ENCODE results near the gene OSBPL1A.
"Not testable (repeated sequence)": the region's sequence is repeated elsewhere in the genome, so short reads cannot be mapped to it uniquely, and the experiment has no call there.

Gene OSBPL1A

GRCh38 chr18:24160086-24160485, 237.5 kb downstream of the OSBPL1A start:
- ChIA-PET CTCF (interaction anchor here (1.4 kb wide), 1 partner anchor 17 kb away, joined by 6 read pairs; no protein-coding TSS in a partner anchor), POLR2A (no interaction called here)

GRCh38 chr18:24157855-24158254, 239.8 kb downstream of the OSBPL1A start:
- no peak for DNase-seq (ENCODE audit: low read depth, low spot score)
- ChIA-PET CTCF (interaction anchor here (1.5 to 2.6 kb wide), 2 partner anchors 16 to 19 kb away, joined by 5 to 16 read pairs; no protein-coding TSS in a partner anchor), POLR2A (no interaction called here)
- no peak for TF ChIP-seq CTCF (IDR thresholded peaks at IDR 0.05; ENCODE audit: insufficient read depth, low read length, missing control alignments)
- H3K4me3 ChIP-seq (ENCODE audit: low read depth, low read length), result no peak overlapping the region

More at GRCh38 chr18:24160086-24160485, 237.5 kb downstream of the OSBPL1A start:
- no peak for DNase-seq (ENCODE audit: low read depth, low spot score)
- TF ChIP-seq CTCF (IDR thresholded peaks at IDR 0.05; ENCODE audit: insufficient read depth, low read length, missing control alignments), result no peak
- no peak overlapping the region for H3K4me3 ChIP-seq (ENCODE audit: low read depth, low read length)

- H3K4me3 ChIP-seq (ENCODE audit: low read depth, low read length), result no peak overlapping the region
- ChIA-PET POLR2A (no interaction called here), CTCF (interaction anchor here (0.8 to 1.0 kb wide), 2 partner anchors 23 to 25 kb away, joined by 3 read pairs; no protein-coding TSS in a partner anchor)
- TF ChIP-seq CTCF (IDR thresholded peaks at IDR 0.05; ENCODE audit: insufficient read depth, low read length, missing control alignments), result no peak
- DNase-seq (ENCODE audit: low read depth, low spot score), result no peak
Measured at GRCh38 chr18:24153397-24153796, 244.2 kb downstream of the OSBPL1A start.

- H3K4me3 ChIP-seq (ENCODE audit: low read depth, low read length); DNase-seq (ENCODE audit: low read depth, low spot score); CTCF ChIA-PET: not testable (repeated sequence)
- POLR2A ChIA-PET, result interaction anchor here (2.4 kb wide), 1 partner anchor 11 kb away, joined by 10 read pairs; the partner anchor contains the start of gene CABYR
Measured at GRCh38 chr18:24149591-24149990, 248.0 kb downstream of the OSBPL1A start.

GRCh38 chr18:24142376-24142775, 255.2 kb downstream of the OSBPL1A start:
- POLR2A ChIA-PET, result no interaction called here
- DNase-seq (ENCODE audit: low read depth, low spot score), result no peak

GRCh38 chr18:24140697-24141096, 256.9 kb downstream of the OSBPL1A start:
- ChIA-PET CTCF (interaction anchor here (1.6 to 1.8 kb wide), 2 partner anchors 12 to 17 kb away, joined by 4 to 5 read pairs; no protein-coding TSS in a partner anchor), POLR2A (no interaction called here)
- DNase-seq (ENCODE audit: low read depth, low spot score), result no peak
- TF ChIP-seq CTCF (IDR thresholded peaks at IDR 0.05; ENCODE audit: insufficient read depth, low read length, missing control alignments), result no peak
- no peak overlapping the region for H3K4me3 ChIP-seq (ENCODE audit: low read depth, low read length)

More at GRCh38 chr18:24142376-24142775, 255.2 kb downstream of the OSBPL1A start:
- no peak for TF ChIP-seq CTCF (IDR thresholded peaks at IDR 0.05; ENCODE audit: insufficient read depth, low read length, missing control alignments)
- CTCF ChIA-PET, result interaction anchor here (1.0 to 1.8 kb wide), 5 partner anchors 10 to 217 kb away, joined by 3 to 5 read pairs (median 4); no protein-coding TSS in a partner anchor
- H3K4me3 ChIP-seq (ENCODE audit: low read depth, low read length), result no peak overlapping the region
